ENCODE data around the gene MARCHF10. TPM values are rescaled to one million over a fixed set of nuclear protein-coding genes. Genes with fewer than 3 reads are reported as not detected.

MARCHF10 gene
- total RNA-seq, 4 donors from 2014 or later = not detected

DNA sequence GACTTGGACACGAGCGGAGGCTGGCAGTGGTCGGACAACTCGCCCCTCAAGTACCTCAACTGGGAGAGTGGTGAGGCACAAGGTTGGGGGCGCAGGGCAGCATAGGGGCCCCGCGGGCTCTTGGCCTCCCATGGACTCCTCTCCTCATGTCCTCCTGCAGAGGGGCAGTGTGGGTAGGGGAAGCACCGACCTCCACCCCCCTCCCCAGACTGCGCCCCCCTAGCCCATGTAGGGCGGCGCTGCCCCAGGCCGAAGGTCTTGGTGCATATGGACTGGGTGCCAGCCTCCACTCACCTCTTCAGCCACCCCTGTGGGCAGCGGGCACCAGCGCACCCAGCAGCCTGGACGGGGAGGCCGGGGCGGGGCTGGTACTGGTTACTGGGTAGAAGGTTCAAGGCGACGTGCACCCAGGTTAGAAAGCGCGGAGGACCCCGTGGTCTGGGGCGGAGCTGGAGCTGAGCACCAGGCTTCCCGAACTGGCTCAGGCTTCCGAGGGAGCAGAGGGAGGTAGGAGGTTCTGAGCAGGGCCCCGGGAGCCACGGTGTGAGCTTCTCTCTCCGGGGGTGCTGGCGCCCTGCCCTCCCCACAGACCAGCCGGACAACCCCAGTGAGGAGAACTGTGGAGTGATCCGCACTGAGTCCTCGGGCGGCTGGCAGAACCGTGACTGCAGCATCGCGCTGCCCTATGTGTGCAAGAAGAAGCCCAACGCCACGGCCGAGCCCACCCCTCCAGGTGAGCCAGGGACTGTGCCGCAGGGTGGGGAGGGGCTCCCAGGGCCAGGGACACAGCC is 141.1 kb downstream of the MARCHF10 start:
- TF ChIP-seq, protein P1, sequence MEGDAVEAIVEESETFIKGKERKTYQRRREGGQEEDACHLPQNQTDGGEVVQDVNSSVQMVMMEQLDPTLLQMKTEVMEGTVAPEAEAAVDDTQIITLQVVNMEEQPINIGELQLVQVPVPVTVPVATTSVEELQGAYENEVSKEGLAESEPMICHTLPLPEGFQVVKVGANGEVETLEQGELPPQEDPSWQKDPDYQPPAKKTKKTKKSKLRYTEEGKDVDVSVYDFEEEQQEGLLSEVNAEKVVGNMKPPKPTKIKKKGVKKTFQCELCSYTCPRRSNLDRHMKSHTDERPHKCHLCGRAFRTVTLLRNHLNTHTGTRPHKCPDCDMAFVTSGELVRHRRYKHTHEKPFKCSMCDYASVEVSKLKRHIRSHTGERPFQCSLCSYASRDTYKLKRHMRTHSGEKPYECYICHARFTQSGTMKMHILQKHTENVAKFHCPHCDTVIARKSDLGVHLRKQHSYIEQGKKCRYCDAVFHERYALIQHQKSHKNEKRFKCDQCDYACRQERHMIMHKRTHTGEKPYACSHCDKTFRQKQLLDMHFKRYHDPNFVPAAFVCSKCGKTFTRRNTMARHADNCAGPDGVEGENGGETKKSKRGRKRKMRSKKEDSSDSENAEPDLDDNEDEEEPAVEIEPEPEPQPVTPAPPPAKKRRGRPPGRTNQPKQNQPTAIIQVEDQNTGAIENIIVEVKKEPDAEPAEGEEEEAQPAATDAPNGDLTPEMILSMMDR (IDR thresholded peaks at IDR 0.05; ENCODE audit: low read depth) = no peak

DNA sequence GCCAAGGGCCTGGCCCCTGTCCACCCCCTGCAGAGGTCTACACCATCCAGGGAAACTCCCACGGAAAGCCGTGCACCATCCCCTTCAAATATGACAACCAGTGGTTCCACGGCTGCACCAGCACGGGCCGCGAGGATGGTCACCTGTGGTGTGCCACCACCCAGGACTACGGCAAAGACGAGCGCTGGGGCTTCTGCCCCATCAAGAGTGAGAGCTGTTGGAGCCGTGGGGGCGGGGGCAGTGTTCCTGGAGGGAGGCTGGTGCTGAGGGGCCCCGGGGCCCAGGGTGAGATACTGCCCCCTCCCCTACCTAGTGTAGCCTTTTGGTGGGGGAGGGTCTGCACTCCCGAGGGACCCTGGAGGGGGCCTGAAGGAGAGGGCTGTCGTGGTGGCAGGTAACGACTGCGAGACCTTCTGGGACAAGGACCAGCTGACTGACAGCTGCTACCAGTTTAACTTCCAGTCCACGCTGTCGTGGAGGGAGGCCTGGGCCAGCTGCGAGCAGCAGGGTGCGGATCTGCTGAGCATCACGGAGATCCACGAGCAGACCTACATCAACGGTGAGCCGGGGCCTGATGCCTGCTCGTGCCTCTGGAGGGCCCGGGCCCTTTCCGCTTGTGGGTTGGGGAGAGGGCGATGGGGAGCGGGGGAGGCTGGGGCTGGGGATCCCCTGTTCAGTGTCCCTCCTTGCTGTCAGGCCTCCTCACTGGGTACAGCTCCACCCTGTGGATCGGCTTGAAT is 141.9 kb downstream of the MARCHF10 start:
- TF ChIP-seq, protein P1 (IDR thresholded peaks at IDR 0.05; ENCODE audit: low read depth) = no peak

DNA sequence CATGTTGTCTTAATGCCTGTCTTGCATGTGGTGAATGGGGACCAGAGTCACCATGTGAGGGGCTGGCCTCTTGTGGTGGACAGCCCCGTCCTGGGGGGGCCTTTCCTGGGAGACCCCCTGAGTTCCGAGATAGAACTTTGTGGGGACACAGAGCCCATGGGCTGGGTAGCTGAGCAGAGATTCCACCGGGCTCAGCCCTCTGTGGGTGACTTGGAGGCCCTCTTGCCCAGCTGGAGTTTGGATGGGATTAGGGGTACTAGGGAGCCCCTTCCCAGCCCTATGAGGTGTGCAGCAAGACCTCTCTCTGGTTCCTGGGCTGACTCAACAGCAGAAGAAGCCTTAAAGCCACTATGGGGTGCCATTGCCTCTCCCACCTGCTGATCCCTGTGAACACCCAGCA is 142.5 kb downstream of the MARCHF10 start:
- TF ChIP-seq, protein P1 (IDR thresholded peaks at IDR 0.05; ENCODE audit: low read depth) = no peak

DNA sequence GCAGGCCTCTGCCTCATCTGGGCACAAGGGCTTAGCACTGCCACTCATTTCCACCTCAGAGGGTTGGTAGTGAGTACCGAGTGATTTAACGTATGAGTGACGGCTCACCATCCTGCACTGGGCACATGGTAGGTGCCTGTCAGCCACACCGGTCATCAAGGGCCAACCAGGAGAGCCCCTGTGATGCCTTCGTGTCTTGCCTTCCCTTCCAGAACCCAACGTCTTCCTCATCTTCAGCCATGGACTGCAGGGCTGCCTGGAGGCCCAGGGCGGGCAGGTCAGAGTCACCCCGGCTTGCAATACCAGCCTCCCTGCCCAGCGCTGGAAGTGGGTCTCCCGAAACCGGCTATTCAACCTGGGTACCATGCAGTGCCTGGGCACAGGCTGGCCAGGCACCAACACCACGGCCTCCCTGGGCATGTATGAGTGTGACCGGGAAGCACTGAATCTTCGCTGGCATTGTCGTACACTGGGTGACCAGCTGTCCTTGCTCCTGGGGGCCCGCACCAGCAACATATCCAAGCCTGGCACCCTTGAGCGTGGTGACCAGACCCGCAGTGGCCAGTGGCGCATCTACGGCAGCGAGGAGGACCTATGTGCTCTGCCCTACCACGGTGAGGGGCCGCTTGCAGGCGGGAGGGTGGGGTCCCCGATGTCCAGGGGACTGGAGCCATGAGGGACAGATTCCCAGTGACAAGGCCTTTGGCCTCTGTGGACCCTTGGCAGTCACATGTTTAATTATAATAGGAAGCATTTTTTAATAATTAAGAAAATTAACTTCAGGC is 143.6 kb downstream of the MARCHF10 start:
- TF ChIP-seq, protein P1 (IDR thresholded peaks at IDR 0.05; ENCODE audit: low read depth) = no peak

DNA sequence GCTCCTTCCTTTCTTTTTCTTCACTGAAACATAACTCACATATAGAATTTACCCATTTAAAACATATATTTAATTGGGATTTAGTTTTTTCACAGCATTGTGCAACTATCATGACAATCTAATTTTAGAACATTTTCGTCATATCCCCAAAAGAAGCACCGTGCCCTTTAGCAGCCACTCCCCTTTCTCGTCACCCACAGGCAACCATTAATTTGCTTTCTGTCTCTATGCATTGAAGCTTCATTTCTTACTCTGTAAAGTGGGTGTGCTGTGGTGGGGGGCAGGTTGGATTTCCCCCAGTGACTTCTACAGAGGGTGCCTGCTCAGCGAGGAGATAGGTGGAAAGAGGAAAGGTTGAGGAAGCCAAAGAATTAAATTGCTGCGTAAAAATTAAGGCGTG is 144.8 kb downstream of the MARCHF10 start:
- TF ChIP-seq, protein P1 (IDR thresholded peaks at IDR 0.05; ENCODE audit: low read depth) = no peak

DNA sequence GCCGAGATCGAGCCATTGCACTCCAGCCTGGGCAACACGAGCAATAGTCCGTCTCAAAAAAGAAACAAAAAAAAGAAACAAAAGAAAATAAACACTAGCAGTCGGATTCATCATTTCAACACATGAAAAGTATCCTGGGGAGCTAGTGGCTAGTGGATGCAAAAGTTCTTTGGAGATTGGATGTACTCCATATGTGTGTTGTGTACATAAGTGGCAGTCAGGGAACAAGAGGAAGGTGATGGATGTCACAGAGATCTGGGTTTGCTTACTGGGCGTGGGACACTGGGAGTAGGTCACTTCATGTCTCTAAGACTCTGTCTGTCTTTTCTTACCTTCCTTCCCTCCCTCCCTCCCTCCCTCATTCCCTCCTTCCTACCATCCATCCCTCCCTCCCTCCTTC is 145.3 kb downstream of the MARCHF10 start:
- TF ChIP-seq, protein P1 (IDR thresholded peaks at IDR 0.05; ENCODE audit: low read depth) = no peak

DNA sequence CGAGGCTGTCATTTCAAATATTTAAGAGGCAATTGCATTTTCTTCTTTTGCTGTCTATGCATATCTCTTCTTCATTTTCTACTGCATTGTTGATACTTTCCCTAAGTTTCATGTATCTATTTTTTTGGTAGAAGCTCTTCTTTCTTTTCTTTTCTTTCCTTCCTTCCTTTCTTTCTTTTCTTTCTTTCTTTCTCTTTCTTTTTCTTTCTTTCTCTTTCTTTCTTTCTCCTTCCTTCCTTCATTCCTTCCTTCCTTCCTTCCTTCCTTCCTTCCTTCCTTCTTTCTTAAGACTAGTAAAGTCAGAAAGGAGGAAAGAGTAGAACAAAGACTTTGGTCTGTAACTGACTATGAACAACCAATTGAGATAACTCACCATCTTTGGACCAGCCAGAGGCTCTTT is 146.8 kb downstream of the MARCHF10 start:
- TF ChIP-seq, protein P1 (IDR thresholded peaks at IDR 0.05; ENCODE audit: low read depth) = no peak
